ENCODE measurements around the gene CRNN. TPM values are rescaled to one million over a fixed set of nuclear protein-coding genes. Genes with fewer than 3 reads are reported as not detected.

Gene CRNN
- total RNA-seq, 4 donors from 2014 or later, result 2.2 to 103 (median 4.7) TPM

DNA sequence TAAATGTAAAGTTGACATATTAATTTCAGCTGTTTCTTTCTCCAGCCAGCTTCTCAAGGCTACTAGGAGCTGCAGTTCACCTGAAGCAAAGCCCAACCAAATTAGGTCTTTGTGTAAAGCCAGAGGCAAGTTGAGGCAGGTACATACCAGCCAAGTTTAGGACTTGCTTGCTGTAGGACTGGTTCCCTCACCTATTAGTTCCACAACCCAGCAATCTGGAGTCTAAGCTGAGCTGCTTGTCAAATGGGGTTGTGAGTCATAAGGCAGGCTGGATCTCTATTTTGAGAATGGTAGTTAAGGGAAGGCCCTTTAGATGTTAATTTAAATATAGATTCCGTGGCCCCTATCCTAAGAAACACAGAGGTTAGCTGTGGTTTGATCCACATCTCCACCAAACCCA lies 46.6 kb downstream of the CRNN start:
- WGBS, 2 donors (ENCODE audit: low coverage in 1 of 2), result 13 to 20% methylated on average over 1 of the region's 1 CpG
- no peaks in the 10 kb centered on the region for H3K36me3 ChIP-seq
- ATAC-seq, result no peak
- no peaks in the 10 kb centered on the region for H3K27me3 ChIP-seq
- TF ChIP-seq, protein P1, sequence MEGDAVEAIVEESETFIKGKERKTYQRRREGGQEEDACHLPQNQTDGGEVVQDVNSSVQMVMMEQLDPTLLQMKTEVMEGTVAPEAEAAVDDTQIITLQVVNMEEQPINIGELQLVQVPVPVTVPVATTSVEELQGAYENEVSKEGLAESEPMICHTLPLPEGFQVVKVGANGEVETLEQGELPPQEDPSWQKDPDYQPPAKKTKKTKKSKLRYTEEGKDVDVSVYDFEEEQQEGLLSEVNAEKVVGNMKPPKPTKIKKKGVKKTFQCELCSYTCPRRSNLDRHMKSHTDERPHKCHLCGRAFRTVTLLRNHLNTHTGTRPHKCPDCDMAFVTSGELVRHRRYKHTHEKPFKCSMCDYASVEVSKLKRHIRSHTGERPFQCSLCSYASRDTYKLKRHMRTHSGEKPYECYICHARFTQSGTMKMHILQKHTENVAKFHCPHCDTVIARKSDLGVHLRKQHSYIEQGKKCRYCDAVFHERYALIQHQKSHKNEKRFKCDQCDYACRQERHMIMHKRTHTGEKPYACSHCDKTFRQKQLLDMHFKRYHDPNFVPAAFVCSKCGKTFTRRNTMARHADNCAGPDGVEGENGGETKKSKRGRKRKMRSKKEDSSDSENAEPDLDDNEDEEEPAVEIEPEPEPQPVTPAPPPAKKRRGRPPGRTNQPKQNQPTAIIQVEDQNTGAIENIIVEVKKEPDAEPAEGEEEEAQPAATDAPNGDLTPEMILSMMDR (IDR thresholded peaks at IDR 0.05), result no peak
- TF ChIP-seq POLR2A (IDR thresholded peaks at IDR 0.05) (no peak), EP300 (IDR thresholded peaks at IDR 0.05) (no peak), POLR2AphosphoS5 (IDR thresholded peaks at IDR 0.05) (no peak)
- no peaks in the 10 kb centered on the region for H3K4me1 ChIP-seq
- H3K27ac ChIP-seq, result no peak overlapping the region
- H3K4me3 ChIP-seq, result no peak overlapping the region
- peaks cover 0 to 25% (median 0%) of the 10 kb centered on the region in 3 donors for H3K9me3 ChIP-seq

DNA sequence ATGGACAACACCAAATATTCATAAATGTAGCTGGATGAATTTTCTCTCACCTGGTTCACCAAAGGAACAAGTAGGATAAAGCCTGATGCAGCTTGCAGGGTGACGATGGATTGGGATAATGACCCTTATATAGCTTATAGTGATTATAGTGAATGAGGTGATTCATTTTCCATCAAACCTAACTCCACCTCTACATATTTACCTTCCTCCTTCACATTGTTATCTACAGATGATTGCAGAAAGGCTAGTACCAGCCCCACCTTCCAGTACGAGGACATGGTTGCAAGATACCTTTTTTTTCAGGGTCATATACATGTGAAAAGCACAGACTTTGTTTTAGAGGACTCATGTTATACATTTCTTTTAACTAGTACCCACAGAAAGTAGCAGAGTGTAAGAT lies 54.2 kb downstream of the CRNN start, which contains the start of gene FLG2:
FLG2 (minus strand) TSS at position 101 of the 400 bp plus-strand sequence. CDS start 1,122 bp downstream, outside the sequence.
- Histone ChIP-seq H3K27ac (no peak within 1 kb of the TSS), H3K9me3 (peaks cover 0 to 4% (median 0%) of the 10 kb centered on the region in 3 donors), H3K4me3 (no peak within 1 kb of the TSS), H3K36me3 (no peaks in the 10 kb centered on the region), H3K4me1 (no peaks in the 10 kb centered on the region), H3K27me3 (no peaks in the 10 kb centered on the region)
- 67 to 72% methylated on average over 2 of the region's 2 CpGs for WGBS, 2 donors (ENCODE audit: low coverage in 1 of 2)
- TF ChIP-seq POLR2AphosphoS5 (IDR thresholded peaks at IDR 0.05) (no peak), EP300 (IDR thresholded peaks at IDR 0.05) (no peak), POLR2A (IDR thresholded peaks at IDR 0.05) (no peak)
- TF ChIP-seq, protein P1 (IDR thresholded peaks at IDR 0.05), result no peak
- ATAC-seq, result no peak

Small RNA genes within 50 kb of the gene (small RNA-seq; reads per million reads assigned to genes)
- 0 reads per million in 4 donors for gene HMGN3P1

Other genes with a start within 250 kb of the CRNN start
- under 1 TPM in 1 of 4 donors, not detected in 3; 0.04 TPM for gene HRNR, start 190.1 kb downstream of the CRNN start, total RNA-seq
- under 1 TPM in 2 of 4 donors, not detected in 2; under 0.01 to 0.08 TPM for gene FLG, start 89.0 kb downstream of the CRNN start, total RNA-seq
- not detected for gene FLG2, start 54.3 kb downstream of the CRNN start, total RNA-seq
- not detected for gene LCE5A, start 96.5 kb upstream of the CRNN start, total RNA-seq
- gene CRCT1, start 100.2 kb upstream of the CRNN start, total RNA-seq, result 1 to 10 TPM in 2 of 4 donors, not detected in 2; 1.4 to 3.3 TPM
- gene LCE3E, start 152.5 kb upstream of the CRNN start, total RNA-seq, result not detected
- 1 to 10 TPM in 1 of 4 donors, not detected in 3; 1.4 TPM for gene LCE3D, start 166.3 kb upstream of the CRNN start, total RNA-seq
- gene LCE3C, start 186.0 kb upstream of the CRNN start, total RNA-seq, result not detected
- gene LCE3B, start 199.5 kb upstream of the CRNN start, total RNA-seq, result not detected
- not detected for gene LCE3A, start 208.8 kb upstream of the CRNN start, total RNA-seq
- gene LCE2D, start 249.1 kb upstream of the CRNN start, total RNA-seq, result not detected

Data from gastroesophageal sphincter (tissue), 4 donors.